SH-SY5Y (cell line): Measurements from ENCODE around the gene SPDYE17.

ENCODE experiments used
- GATA2 ChIP-seq: IDR thresholded peaks from 2 replicates; pipeline ENCODE4 v1.6.1; 2011; ENCODE audit warnings: mild to moderate bottlenecking, low read depth, low read length
- GATA3 ChIP-seq: IDR thresholded peaks from 2 replicates; pipeline ENCODE4 v1.6.1; 2011; ENCODE audit warnings: low read depth, mild to moderate bottlenecking, low read length, moderate library complexity

DNA sequence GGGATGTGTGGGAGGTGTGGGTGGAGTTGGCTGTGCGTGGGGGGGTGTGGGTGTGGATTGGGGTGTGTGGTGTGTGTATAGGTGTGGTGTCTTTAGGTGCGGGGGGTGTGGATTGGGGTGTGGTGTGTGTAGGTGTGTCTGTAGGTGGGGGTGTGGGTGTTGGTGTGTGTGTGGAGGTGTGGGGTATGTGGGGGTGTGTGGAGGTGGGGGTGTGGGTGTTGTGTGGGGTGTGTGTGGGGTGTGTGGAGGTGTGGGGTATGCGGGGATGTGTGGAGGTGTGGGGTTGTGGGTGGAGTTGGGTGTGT lies 33.9 kb downstream of the SPDYE17 start:
- TF ChIP-seq GATA2 (no peak), GATA3 (no peak)
